Activated CD8-positive, alpha-beta memory T cell treated with anti-CD3 and anti-CD28 coated beads, Interleukin-2, amount 50 U/mL, for 24 hours (primary cell): ENCODE data around the gene NTN1.

Experiments
- DNase-seq: peaks from one replicate; pipeline ENCODE4 v3.0.0-alpha.2; 2020; ENCODE audit errors: extremely low read depth

The NTN1 gene

GRCh38 chr17:9217151-9218056 lies 196.1 kb downstream of the NTN1 start:
- DNase-seq = no peak

DNA sequence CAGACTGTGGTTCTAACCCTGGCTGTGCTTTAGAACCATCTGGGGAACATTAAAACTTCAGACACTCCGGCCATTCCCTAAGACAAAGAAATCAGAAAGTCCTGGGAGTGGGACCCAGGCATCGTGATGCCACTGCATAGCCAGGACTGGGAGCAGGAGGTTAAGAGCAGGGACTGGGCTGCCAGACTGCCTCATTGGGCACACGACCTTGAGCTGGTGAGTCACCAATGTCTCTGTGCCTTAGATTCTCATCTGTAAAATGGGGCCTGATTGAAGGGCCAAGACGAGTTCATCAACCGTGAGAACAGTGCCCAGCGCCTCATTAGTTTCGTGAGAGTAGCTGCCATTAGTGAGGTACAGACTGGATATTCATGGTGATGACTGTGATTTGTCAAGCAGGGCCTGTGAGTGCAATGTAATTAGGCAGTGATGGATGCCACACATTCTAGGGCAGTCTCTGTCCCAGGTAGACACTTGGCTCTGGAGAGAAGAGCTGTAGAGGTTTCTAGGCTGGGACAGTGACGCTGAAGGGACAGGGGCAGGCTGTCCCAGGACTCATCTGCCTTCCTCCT lies 196.8 kb downstream of the NTN1 start:
- DNase-seq = no peak

DNA sequence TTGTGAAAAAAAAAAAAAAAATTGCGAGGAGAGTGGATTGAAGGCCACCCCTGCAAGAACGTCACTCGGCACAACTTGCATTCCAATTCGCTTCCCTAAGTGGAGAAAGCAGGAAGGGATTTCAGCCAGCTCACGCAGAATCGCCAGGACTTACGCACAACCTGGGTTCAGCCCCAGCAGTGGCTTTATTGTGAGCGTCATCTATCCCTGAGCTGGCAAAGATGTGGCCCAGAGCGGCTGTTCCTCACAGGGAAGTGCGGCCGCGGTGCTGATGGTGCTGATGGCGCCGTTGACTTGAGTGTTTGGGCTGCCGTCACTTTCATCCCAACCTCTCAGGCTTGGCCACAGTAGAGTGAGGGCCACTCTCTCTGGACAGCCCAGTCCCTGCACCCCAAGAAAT lies 197.6 kb downstream of the NTN1 start:
- no peak for DNase-seq

DNA sequence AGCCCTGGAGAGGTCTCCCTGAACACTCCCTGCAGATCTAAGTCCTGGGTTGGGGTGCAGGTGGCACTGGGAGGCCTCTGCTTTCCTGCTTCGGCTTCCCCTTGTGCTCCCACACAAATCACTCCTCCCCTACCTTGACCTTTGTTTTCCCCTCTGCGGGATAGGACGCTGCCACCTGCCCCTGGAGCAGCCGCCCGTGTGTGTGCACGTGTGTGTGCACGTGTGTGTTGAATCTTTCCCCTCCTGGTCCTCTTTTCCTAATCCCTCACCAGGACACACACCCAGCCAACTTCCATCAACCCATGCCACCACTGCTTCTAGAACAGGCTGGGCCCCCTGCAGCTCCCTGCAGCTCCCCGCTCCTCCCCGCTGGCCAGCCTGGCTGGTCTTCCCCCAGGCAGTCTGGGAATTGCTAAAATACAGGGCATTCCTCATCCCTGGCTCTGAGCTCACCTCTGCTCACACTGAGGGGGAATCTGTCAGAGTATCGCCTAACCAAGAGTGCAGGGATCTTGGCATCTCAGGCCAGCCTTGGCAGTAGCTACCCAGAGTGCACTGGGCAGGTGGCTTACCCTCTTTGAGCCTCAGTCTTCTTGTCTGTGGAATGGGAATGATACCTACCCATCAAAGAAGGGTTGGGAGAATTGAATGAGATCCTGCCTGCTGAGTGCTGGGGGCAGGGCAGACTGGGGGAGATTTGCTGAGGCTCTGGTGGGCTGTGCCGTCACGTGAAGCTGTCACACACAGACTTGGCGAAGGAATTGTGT lies 198.5 kb downstream of the NTN1 start:
- no peak for DNase-seq

DNA sequence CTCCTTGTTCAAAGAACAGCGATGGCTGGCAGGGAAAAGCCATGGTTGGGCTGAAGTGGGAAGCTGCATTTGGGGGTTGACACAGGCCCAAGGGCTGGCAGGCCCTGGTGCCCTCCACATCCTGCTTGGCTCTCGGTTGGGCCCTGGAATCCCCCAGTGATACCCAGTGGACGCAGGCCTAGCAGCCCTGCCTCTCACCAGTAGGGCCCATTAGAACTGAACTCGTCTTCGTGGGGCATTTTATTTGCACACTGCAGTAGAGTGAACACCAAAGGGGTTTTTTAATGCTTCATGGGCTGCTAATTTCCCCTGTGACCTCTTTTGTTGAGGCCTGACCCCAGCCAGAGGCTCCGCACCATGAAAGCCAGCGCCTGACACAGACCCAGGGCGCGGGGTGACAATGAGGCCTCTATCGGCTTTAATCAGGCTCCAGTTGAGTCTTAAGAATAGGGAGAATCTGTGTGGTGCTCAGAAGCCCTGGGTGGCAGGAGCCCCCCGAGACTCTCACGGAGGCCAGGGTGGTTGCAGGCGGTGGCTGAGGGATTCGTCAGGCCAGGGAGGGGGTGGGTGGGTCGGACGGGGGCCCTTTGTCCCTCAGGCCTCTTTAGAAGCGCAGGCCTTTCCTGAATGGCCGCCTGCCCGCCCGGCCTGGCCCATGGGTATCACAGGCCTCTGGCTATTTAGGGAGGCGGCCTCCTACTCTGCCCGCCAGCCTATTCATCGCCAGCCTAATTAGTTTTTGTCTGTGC lies 199.3 kb downstream of the NTN1 start:
- DNase-seq = no peak

DNA sequence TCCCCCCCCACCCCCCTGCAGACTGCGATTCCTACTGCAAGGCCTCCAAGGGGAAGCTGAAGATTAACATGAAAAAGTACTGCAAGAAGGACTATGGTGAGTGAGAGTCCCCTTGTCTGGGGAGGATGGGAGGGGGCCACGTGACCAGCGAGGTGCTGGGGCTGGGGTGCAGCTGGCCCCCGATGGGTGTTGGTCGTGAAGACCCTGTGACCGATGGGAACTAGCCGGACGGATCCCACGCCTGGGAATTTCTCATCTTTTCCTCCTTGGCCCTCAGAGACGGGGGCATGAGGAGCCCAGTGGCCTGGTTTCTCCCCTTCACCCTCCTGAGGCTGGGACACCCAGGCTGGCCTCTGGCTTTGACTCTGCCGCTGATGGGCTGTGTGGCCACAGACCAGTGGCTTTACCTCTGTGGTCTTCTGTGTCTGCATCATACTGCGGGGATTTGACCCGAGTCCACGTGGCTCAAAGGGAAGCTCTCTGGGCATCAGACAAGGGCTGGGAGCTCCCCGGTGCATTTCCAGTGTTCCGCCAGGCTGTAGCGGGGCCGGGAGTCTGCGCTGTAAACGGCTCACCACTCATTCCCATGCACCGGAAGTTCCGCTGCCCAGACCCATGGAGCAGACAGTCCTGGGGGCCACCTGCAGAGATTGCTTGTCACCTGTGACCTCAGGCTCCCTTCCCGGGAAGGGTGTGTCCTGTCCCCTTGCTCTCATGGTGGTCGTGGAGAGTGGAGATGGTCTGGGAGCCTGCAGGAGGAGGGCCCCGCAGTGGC lies 200.0 kb downstream of the NTN1 start:
- no peak for DNase-seq

- DNase-seq = no peak
Observed at GRCh38 chr17:9221922-9222180, 200.5 kb downstream of the NTN1 start.

DNA sequence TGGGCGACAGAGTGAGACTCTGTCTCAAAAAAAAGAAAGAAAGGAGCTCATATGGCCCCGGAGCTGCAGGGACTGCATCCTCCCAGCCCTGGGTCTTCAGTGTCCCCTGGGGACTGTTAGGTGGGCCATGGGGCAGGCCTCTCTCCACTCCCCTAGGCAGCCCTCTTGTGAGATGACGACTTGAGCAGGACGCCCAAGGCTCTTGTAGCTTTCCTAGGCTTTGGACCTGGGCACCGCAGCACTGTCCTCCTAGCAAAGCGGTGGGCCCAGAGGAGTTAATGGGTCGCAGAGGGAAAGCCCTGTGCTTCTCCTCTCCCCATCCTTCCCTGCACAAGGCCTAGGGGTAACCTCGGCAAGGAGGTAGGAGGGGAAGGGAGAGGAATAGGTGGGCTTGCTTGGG lies 202.2 kb downstream of the NTN1 start:
- DNase-seq = no peak

DNA sequence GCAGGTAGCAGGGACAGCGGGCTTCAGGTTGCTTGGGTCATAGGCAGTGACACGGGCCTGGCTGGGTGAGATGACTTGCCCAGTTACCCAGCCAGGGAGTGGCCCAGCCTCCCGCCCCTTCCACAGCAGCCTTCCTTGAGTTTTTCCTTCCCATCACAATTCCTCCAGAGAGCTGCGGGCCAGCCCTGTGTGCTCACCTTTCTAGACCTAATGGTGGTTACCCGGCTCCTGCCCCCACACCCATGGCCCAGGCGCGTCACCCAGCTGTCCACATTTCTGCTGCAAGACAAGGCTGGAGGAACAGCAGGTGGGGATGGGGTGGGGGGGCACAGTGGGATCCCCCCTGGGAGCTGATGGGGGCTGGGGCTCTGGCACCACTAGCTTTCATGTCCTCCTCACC lies 203.2 kb downstream of the NTN1 start:
- DNase-seq = no peak

DNA sequence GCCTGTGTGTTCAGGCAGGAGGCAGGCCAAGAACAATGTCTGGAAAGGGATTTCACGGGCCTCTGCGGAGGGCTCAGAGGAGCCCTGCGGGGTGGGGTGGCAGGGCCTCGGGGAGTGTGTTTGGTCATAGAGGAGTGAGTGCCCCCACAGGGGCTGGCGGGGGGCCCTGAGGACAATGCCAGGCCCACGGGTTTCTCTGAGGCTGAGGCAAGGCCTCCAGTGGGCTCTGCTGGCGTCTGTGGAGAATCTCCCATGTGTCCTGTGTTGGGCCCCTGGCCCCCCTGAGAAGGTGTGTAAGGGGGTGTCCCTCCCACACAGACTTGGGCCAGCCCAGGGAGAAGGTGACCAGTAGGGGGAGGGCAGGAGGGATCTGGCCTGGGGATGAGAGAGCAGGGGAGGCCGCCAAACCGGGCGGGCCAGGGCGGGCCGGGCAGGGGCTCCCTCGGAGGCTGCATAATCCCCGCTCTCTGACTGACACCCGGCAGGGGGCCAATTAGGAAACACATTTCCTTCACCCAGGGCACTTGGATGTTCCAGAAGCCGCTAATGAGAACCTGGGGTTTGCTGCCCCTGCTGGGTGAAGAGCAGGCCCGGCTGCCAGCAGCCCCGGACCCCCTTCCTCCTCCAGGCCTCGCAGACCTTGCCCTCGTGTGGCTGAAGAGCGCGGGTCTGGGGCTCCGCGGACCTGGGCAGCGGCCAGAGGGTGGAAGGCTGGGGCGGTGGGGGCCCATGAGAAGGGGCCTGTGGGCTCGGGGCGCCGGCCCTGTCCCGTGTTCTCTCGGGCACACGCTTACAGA lies 204.2 kb downstream of the NTN1 start:
- DNase-seq = no peak

DNA sequence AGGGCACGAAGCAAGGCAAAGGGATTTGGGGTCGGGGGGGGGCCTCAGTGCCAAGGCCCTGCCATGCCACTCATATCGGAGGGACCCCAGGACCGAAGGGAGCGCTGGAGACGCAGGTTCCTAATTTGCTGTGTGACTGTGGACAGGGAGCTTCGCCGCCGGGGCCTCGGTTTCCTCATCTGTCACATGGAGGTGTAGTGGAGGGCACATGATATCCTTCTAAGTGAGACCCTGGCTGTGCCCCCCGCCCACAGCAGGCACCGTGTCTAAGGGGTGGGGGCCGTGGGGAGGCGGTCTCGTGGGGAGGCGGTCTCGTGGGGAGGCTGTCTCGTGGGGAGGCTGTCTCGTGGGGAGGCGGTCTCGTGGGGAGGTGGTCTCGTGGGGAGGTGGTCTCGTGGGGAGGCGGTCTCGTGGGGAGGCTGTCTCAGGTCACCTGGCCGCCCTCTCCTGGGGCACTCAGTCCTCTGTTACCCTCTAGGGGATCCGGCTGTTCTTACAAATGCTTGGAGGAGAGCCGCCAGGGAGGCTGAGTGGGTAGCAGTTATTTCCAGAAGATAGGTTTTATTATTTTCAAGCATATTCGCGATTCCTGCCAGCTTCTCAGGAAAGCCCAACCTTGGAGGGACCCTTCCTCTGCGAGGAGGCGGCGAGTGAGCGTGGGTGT lies 205.0 kb downstream of the NTN1 start:
- DNase-seq = no peak

GRCh38 chr17:9226794-9227135 lies 205.5 kb downstream of the NTN1 start:
- DNase-seq = no peak

DNA sequence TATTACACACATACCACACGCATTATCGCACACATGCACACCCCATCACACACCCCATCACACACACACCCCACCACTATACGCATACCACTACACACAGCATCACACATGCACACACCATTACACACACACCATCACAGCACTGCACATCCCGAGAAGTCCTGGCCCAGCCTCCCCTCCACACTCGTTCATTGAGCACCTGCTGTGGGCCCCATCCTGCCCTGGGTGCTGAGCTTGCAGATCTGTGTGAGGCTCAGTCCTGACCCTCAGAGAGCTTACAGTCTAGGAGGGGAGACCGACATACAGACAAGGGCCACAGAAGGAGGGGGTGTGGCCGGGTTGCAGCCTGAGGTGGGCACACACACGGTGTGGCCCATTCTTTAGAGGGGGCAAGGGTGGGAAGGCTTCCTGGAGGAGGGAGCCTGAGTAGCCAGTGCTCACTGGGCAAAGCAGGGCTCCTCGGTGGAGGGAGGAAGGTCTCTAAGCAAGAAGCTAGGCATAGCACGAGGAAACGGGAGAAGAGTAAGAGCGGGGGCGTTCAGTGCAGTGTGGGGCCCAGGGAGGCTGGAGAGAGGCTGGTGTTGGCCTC lies 206.6 kb downstream of the NTN1 start:
- no peak for DNase-seq

- DNase-seq = no peak
Observed at GRCh38 chr17:9228408-9229159, 207.3 kb downstream of the NTN1 start.

DNA sequence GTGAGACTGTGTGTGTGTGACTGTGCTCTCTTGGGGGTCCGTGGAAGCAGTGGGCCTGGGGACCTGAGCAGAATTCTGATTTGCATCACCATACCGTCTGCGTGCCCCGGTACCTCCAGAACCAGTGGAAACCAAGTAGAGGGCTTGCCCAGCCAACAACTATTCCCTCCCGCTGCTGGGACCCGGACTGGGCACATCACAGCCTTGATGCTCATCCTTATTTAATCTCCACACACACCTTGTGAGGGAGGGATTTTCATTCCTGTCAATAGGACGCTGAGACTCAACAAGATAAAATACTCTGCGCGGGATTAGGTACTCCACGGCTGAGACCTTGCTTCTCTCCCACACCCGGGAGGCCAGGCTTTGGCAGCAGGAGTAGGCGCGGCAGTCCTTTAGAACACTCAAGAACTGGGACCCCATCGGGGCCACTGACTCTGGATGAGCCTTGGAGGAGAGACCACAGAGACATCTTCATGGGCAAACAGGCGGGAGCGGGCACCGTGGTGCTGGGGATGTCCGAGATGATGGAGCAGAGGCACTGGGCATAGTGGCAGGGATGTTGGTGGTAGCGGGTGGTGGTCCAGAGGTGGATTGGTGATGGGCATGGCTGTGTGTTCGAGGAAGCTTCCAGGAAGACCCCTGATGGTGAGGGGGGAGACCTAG lies 208.0 kb downstream of the NTN1 start:
- no peak for DNase-seq

GRCh38 chr17:9229826-9230201 lies 208.5 kb downstream of the NTN1 start:
- no peak for DNase-seq

GRCh38 chr17:9230346-9230745 lies 209.0 kb downstream of the NTN1 start:
- no peak for DNase-seq

- DNase-seq = no peak
Observed at GRCh38 chr17:9230861-9231260, 209.6 kb downstream of the NTN1 start.
